B cell (primary cell): ENCODE results near the gene CFL1.

Source experiments
- CTCF ChIP-seq: fragments of 200-600 bp; IDR thresholded peaks from one replicate; pipeline ENCODE4 v1.8.0; 2022; ENCODE audit warnings: antibody characterized with exemption, mild to moderate bottlenecking
- EZH2 ChIP-seq: IDR thresholded peaks from 2 replicates; pipeline ENCODE4 v1.6.1; 2012; ENCODE audit warnings: borderline replicate concordance, low read depth, mild to moderate bottlenecking, moderate library complexity, low read length; ENCODE audit not compliant: insufficient read depth, poor library complexity, severe bottlenecking

- TF ChIP-seq EZH2, result no peak
- TF ChIP-seq CTCF, result no peak
Measured at GRCh38 chr11:65885231-65885630, 27.3 kb upstream of the CFL1 start.
